Neural cell (in vitro differentiated cells): ENCODE data around the gene NME3. TPM values are rescaled to one million over a fixed set of nuclear protein-coding genes. Genes with fewer than 3 reads are reported as not detected.

Experiments
- H2AFZ ChIP-seq: fragments of 200-600, 300-800 bp; sonication (generic), shearing (Covaris generic); 2 replicates; pipeline ENCODE4 v1.6.0; 2014; ENCODE audit warnings: low read depth, mild to moderate bottlenecking, antibody characterized with exemption, low read length, moderate library complexity
- H3F3A ChIP-seq: fragments of 200-600 bp; shearing (Covaris generic); 2 replicates; pipeline ENCODE4 v1.6.1; 2016; ENCODE audit warnings: mild to moderate bottlenecking, moderate library complexity, mixed read lengths, antibody characterized with exemption, low read length; ENCODE audit not compliant: insufficient read depth, poor library complexity, severe bottlenecking
- H3K27ac ChIP-seq: fragments of 200-600, 300-800 bp; sonication (generic), shearing (Covaris generic); 2 replicates; pipeline ENCODE4 v1.5.1; 2014; ENCODE audit warnings: mild to moderate bottlenecking, low read length, moderate library complexity
- H3K27me3 ChIP-seq: fragments of 300-800, 200-600 bp; sonication (generic), shearing (Covaris generic); 2 replicates; pipeline ENCODE4 v1.6.0; 2014; ENCODE audit warnings: mild to moderate bottlenecking, low read depth, low read length, moderate library complexity; ENCODE audit not compliant: insufficient read depth
- H3K36me3 ChIP-seq: fragments of 300-800, 200-600 bp; sonication (generic), shearing (Covaris generic); 2 replicates; pipeline ENCODE4 v1.5.1; 2014; ENCODE audit warnings: mild to moderate bottlenecking, antibody characterized with exemption, low read length, moderate library complexity; ENCODE audit not compliant: insufficient read depth
- H3K4me2 ChIP-seq: fragments of 300-800, 200-600 bp; sonication (generic), shearing (Covaris generic); 2 replicates; pipeline ENCODE4 v1.6.0; 2014; ENCODE audit warnings: mild to moderate bottlenecking, low read length
- H3K4me3 ChIP-seq: fragments of 300-800, 200-600 bp; sonication (generic), shearing (Covaris generic); 2 replicates; pipeline ENCODE4 v1.5.1; 2014; ENCODE audit warnings: mild to moderate bottlenecking, low read length, moderate library complexity
- H3K79me2 ChIP-seq: fragments of 200-600 bp; shearing (Covaris generic); replicated peaks from 2 replicates; pipeline ENCODE4 v1.6.0; 2014; ENCODE audit warnings: mild to moderate bottlenecking, low read length, moderate library complexity; ENCODE audit not compliant: insufficient read depth
- H3K9ac ChIP-seq: fragments of 300-800, 200-600 bp; sonication (generic), shearing (Covaris generic); 2 replicates; pipeline ENCODE4 v1.6.1; 2016; ENCODE audit warnings: mild to moderate bottlenecking, low read length, mixed read lengths
- H3K9me2 ChIP-seq: fragments of 200-600 bp; shearing (Covaris generic); 2 replicates; pipeline ENCODE4 v1.6.1; 2016; ENCODE audit warnings: mild to moderate bottlenecking, low read length, mixed read lengths; ENCODE audit not compliant: insufficient read depth
- H3K9me3 ChIP-seq: fragments of 200-600, 300-800 bp; sonication (generic), shearing (Covaris generic); 2 replicates; pipeline ENCODE4 v1.6.1; 2016; ENCODE audit warnings: mild to moderate bottlenecking, mixed run types, low read length, moderate library complexity, mixed read lengths
- H4K20me1 ChIP-seq: fragments of 200-600 bp; shearing (Covaris generic); 2 replicates; pipeline ENCODE4 v1.6.1; 2016; ENCODE audit warnings: mild to moderate bottlenecking, mixed run types; ENCODE audit not compliant: insufficient read depth
- CTCF ChIP-seq: fragments of 450-650 bp; IDR thresholded peaks from 2 replicates; pipeline ENCODE4 v1.5.1; 2014; ENCODE audit warnings: antibody characterized with exemption, mild to moderate bottlenecking, moderate library complexity; ENCODE audit not compliant: poor library complexity, severe bottlenecking
- EP300 ChIP-seq: fragments of 450-650 bp; conservative IDR thresholded peaks from 2 replicates; pipeline ENCODE4 v1.6.1; 2014; ENCODE audit warnings: antibody characterized with exemption, mild to moderate bottlenecking, moderate library complexity; ENCODE audit not compliant: poor library complexity, severe bottlenecking
- EZH2 ChIP-seq: fragments of 200-600, 300-800 bp; shearing (Covaris generic), sonication (generic); IDR thresholded peaks from 2 replicates; pipeline ENCODE4 v1.6.1; 2014; ENCODE audit warnings: antibody characterized with exemption, low read length, borderline replicate concordance, mild to moderate bottlenecking; ENCODE audit not compliant: insufficient read depth, poor library complexity, severe bottlenecking
- MXI1 ChIP-seq: fragments of 450-650 bp; conservative IDR thresholded peaks from 2 replicates; pipeline ENCODE4 v1.6.1; 2014; ENCODE audit warnings: antibody characterized with exemption, mild to moderate bottlenecking; ENCODE audit not compliant: poor library complexity, severe bottlenecking
- POLR2AphosphoS5 ChIP-seq: IDR thresholded peaks from 2 replicates; pipeline ENCODE4 v1.6.1; 2012
- RAD21 ChIP-seq: fragments of 450-650 bp; conservative IDR thresholded peaks from 2 replicates; pipeline ENCODE4 v1.6.1; 2014; ENCODE audit warnings: antibody characterized with exemption, mild to moderate bottlenecking, moderate library complexity
- REST ChIP-seq: IDR thresholded peaks from 2 replicates; pipeline ENCODE4 v1.6.1; 2012; ENCODE audit warnings: borderline replicate concordance
- SMC3 ChIP-seq: fragments of 450-650 bp; conservative IDR thresholded peaks from 2 replicates; pipeline ENCODE4 v1.6.1; 2014; ENCODE audit warnings: antibody characterized with exemption, mild to moderate bottlenecking, moderate library complexity; ENCODE audit not compliant: poor library complexity
- TAF1 ChIP-seq: IDR thresholded peaks from 2 replicates; pipeline ENCODE4 v1.6.1; 2012; ENCODE audit warnings: low read depth
- polyA plus RNA-seq: library from polyadenylated mRNA; depleted of rRNA; stranded (reverse); fragments of >200 nt; gene quantifications from 2 replicates; pipeline ENCODE4 v1.2.3, GENCODE V29; 2014

Gene NME3
- polyA plus RNA-seq, 1 donor from 2014 or later, result 102 TPM

- no peaks in the 10 kb centered on the region for H3K27me3 ChIP-seq
- H3K9me2 ChIP-seq, result no peaks in the 10 kb centered on the region
- no peak overlapping the region for H3K4me3 ChIP-seq
- H3K36me3 ChIP-seq, result no peaks in the 10 kb centered on the region
- no peak overlapping the region for H3K9ac ChIP-seq
- no peak overlapping the region for H2AFZ ChIP-seq
- no peaks in the 10 kb centered on the region for H3F3A ChIP-seq
- H3K27ac ChIP-seq, result no peak overlapping the region
- H4K20me1 ChIP-seq, result no peaks in the 10 kb centered on the region
- H3K9me3 ChIP-seq, result no peaks in the 10 kb centered on the region
- no peak overlapping the region for H3K4me2 ChIP-seq
- H3K79me2 ChIP-seq, result no peaks in the 10 kb centered on the region
- TF ChIP-seq RAD21 (no peak), REST (no peak), MXI1 (no peak), TAF1 (no peak), POLR2AphosphoS5 (no peak), EP300 (no peak), SMC3 (no peak)
Observed at GRCh38 chr16:1762879-1763520, 8.3 kb downstream of the NME3 start.

GRCh38 chr16:1762196-1762878 is 9.0 kb downstream of the NME3 start:
- TF ChIP-seq CTCF, result no peak
- TF ChIP-seq EP300, result no peak
- TF ChIP-seq POLR2AphosphoS5, result no peak
- no peak for TF ChIP-seq SMC3
- no peak for TF ChIP-seq REST
- TF ChIP-seq TAF1, result no peak
- TF ChIP-seq RAD21, result no peak
- no peak for TF ChIP-seq MXI1
- no peak for TF ChIP-seq EZH2
- H3K4me3 ChIP-seq, result no peak overlapping the region
- no peak overlapping the region for H3K9ac ChIP-seq
- no peak overlapping the region for H3K27ac ChIP-seq
- H3K9me3 ChIP-seq, result no peaks in the 10 kb centered on the region
- no peaks in the 10 kb centered on the region for H3F3A ChIP-seq
- no peaks in the 10 kb centered on the region for H3K36me3 ChIP-seq
- H3K27me3 ChIP-seq, result no peaks in the 10 kb centered on the region
- H4K20me1 ChIP-seq, result no peaks in the 10 kb centered on the region
- H3K4me2 ChIP-seq, result no peak overlapping the region
- no peaks in the 10 kb centered on the region for H3K79me2 ChIP-seq
- H2AFZ ChIP-seq, result no peak overlapping the region
- H3K9me2 ChIP-seq, result no peaks in the 10 kb centered on the region
